T follicular helper cell (primary cell): ENCODE results near the gene FLAD1.
A peak's percentile ranks its signal among the peaks of the same experiment; 100 is the strongest.

Experiments
- DNase-seq: peaks from one replicate; pipeline ENCODE4 v3.0.0-alpha.2; 2020; ENCODE audit warnings: low read depth

Gene FLAD1

DNA sequence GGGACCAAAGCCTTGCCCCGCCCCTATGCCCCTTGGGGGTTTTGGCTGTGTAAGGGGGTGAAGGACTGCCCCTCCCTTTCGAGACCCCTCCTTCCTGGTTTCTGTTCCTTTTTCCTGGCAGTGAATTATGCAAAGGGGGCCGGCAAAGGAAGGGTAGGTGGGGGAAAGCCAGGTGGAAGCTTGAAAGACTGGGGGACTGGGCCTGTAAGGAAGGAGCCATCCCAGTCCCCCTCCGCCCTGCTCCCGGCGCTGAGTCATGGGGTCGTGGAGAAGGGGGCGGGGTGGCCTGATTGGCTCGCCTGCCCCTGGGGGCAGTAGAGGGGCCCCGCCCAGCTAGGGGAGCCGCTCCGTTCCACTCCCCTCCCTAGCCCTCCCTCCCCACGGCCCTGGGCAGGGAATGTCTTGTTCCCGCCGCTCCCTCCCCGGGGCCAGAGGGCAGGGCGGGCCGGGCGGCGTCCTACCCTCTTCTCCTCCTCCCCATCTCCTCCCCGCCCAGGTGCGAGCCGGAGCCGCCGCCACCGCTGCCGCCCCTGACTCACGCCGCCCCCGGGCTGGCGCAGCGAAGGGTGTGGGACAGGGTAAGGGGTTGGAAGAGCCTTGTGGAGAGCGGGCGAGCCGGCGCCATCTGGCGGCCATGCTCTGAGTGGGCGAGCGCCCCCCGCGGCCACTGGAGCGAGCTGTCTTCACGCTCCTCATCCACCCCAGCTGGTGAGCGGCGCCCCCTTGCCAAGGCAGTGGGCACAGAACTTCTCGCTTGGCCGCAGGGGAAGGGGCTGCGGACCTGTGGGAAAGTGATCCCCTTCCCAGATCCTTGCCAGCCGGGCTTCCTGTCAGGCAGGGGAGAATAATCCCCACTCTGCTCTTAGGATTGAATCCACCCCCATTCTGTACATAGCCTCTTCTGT, 34.1 kb downstream of the FLAD1 start:
- peak; percentile 84 for DNase-seq

- no peak for DNase-seq
Observed at GRCh38 chr1:155017946-155018316, 34.8 kb downstream of the FLAD1 start.

- no peak for DNase-seq
Observed at GRCh38 chr1:155018617-155019348, 35.6 kb downstream of the FLAD1 start.

GRCh38 chr1:155019377-155020245, 36.5 kb downstream of the FLAD1 start:
- no peak for DNase-seq

DNA sequence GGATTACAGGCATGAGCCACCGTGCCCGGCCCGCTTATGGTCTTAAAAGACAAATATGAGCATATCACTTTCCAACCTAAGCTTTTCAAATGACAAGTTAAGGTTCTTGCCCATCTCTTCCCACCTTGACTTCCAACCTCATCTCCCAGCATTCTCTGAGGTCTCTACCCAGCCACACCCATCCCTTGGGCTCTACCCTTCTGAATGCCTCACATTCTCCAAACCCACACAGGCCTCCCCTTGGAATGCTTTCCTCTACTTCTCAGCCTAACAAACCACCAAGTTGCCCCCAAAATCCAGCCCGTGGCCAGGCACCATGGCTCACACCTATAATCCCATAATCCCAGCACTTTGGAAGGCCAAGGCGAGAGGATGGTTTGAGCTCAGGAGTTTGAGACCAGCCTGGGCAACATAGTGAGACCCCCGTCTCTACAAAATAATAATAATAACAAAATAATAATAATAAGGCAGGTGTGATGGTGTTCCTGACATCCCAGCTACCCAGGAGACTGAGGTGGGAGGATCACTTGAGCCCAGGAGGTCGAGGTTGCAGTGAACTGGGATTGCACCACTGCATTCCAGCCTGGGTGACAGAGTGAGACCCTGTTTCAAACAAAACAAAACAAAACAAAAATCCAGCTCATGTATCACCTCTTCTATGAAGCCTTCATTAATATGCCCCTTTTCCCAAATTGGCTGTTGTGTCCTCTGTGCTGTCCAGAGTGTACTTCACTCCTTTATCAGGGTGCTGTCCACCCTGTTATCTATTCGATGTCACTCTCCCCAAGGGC, 39.2 kb downstream of the FLAD1 start:
- DNase-seq = no peak

GRCh38 chr1:155022927-155023236, 39.7 kb downstream of the FLAD1 start:
- DNase-seq = no peak

- no peak for DNase-seq
Observed at GRCh38 chr1:155023627-155024026, 40.5 kb downstream of the FLAD1 start.

DNA sequence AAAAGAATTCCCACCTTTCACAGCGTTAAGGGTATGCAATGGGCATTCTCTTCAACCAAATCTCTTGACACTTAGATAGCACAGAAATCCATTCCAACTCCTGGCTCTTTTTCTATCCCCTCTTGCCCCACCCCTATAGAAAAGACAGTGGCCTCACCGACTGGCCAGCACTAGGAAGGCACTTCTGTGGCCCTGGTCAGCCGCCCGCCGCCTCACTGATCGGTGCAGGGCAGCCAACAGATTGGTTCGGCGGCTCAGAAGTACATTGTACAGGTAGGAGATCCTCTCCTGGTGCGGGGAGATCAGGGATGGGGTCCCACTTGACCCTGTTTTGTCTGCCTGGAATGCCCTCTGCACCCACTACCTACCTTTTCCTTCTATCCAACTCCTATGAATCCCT, 41.2 kb downstream of the FLAD1 start:
- DNase-seq = no peak

GRCh38 chr1:155026154-155026553, 43.0 kb downstream of the FLAD1 start:
- DNase-seq = no peak

GRCh38 chr1:155026588-155026987, 43.4 kb downstream of the FLAD1 start:
- DNase-seq = no peak

DNA sequence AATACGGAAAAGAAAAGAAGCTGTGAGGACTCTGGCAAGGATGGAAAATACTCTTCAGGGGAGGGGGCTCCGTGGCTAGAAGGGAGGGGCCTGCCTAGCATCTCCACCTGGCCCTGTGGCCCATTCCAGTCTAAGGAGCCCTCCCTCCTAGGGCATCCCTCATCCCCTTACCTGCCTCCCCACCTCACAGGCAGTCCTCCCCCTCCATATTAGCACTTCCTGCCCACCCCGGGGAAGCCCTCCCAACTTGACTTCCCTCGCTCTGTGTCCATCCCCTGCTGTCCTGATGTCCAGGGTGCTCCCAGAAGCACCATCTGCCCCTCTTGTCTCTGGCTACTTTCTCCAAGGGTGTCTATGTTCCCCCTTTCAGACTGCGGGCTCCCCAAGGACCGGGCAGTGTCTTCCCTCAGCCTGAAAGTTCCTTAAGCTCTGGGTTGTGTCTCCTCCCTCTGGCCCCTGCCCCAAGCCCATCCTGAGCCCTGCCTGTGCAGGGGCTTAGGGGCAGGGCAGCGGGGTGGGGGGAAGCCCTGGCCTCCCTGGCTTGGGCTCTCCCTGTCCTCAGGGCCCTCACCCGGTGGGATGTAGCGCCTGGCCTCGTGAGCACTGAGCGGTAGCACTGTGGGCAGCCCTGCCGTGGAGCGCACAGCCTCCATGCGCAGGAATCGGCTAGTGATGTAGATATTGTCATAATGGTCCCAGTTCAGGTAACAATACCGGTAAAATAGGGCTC, 46.5 kb downstream of the FLAD1 start:
- DNase-seq = no peak

DNA sequence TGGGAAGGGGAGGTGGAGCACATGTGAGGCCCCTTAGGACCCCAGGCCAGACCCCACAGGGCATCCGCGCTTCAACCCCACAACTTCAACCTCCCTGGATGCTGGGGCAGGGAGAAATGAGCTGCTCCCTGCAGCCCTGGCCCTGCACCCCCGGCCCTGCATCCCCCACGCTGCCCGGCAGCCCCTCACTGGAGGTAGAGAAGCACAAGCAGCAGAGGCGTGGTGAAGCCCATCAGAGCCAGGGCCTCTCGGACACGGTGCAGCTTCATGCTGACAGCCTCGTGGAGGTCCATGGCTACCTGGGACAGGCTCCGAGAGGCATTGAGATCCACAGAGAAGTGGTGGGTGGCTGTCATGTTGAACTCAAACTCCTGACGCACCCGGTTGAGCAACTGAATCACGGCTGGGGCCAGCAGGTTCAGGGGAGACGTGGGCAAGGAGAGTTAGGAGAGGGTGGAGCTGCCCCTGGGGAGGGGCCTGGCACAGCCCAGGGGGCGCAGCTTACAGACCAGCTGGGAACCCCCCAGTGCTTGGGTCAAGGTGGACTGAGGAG, 47.2 kb downstream of the FLAD1 start:
- no peak for DNase-seq

DNA sequence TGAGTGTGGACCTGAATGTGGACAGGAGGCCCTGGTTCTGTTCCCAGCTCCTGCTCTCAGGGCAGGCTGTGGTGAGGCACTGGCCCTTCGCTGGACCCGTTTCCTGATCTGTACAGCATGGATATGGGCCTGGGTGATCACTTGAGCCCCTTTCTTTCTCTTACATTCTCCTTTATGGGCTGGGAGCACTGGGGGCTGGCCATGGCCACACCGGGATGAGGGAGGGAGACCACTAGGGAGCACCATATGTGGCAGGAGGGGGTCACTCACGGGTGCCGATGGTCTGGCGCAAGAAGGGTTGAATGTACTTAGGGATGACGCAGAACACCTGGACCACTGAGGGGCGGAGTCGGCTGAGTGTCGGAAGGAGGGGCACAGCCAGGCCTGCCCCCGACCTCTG, 47.8 kb downstream of the FLAD1 start:
- DNase-seq = no peak

DNA sequence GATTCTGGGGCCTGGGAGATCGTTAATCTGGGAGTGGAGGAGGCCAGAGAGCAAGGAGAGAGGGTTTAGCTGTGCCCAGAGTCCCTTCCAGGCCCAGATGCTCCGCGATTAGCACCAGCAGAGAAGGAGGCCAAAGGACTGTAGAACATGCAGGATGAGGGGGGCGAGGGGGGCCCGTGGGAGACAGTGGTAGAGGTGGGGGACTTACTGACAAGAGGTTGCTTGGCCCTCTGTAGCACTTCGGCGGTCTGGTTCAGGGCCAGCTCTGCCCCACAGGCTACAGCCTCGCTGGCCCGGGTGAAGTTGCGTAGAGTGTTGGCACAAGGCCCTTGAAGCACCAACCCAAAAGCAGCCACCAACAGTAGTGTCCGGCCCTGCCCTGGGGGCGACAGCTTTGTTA, 49.7 kb downstream of the FLAD1 start:
- no peak for DNase-seq

DNA sequence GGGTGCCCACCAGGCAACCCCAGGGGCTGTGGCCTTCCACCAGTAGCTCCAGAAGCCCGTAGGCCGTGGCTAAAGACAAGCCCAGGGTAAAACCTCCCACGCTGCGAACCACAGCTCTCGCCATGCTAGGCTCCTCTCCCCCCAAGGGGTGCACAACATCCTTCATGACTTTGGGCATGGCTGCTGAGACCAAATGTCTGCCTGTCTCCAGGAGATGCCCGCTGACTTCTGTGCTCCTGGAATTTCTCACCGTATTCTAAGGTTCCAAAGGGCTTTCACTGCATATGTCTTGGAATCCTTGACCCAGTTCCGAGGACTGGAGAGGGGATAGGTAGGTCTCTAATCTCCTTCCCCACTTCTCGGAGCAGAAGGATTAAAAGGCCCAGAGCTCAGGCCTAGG, 50.4 kb downstream of the FLAD1 start, which contains the start of the genes DCST1 and DCST2:
Gene DCST1, plus strand, starts transcription at position 301 of the 400 bp plus-strand sequence. CDS start 213 bp downstream, outside the sequence.
Gene DCST2, minus strand, starts transcription at position 258 of the 400 bp plus-strand sequence. Its CDS starts 80 bp downstream, at position 178.
- no peak for DNase-seq

GRCh38 chr1:155034318-155035208, 51.4 kb downstream of the FLAD1 start:
- DNase-seq = no peak

DNA sequence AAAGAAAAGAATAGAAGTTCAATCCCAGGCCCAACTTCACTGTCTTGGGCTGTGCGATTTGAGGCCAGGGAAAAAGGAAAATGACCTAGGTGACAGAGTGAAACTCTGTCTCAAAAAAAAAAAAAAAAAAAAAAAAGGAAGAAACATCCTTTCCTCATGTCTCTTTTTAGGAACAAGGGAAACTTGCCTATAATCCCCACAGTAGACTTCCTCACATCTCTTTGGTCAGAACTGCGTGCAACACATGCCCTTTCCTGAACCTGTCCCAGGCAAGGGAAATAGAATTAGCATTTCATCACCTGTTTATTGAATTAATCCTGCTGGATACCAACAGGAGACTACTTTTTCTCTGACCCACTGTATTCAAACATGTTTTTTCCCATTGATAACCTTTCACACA, 52.8 kb downstream of the FLAD1 start:
- no peak for DNase-seq

GRCh38 chr1:155037043-155037442, 53.9 kb downstream of the FLAD1 start:
- no peak for DNase-seq

DNA sequence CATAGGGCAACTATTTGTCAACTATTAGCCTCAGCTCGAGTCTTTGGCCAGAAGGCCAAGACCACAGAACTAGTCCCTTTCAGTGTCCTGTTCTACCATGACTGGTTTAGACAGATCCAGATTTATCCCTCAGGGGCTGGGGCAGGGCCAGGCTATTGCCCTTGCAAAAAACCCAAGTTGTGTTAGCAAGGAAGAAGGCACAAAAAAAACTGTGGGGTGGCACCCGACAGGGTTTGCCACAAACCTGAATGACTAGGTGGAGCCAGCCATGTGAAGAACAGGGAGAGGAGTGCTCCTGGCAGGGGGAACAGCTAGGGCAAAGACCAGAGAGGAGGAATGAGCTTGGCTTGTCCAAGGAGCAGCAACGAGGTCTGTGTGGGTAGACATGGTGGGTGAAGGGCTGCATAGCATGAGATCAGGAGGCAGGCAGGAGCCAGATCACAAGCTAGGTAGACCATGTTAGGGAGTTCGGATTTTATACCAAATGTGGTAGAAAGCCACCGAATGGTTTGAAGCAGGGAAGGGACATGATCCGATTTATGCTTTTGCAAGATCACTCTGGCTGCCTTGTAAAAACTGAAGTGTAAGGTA, 54.8 kb downstream of the FLAD1 start:
- no peak for DNase-seq
